H1 (cell line): ENCODE results near the gene ELMOD1. TPM values are rescaled to one million over a fixed set of nuclear protein-coding genes. Genes with fewer than 3 reads are reported as not detected.

ENCODE experiments used
- CTCF ChIA-PET: fragments of 300-600 bp; sonication (Branson Sonifier 250); formaldehyde crosslinking; loops from one replicate; lab custom pipeline; 2021; ENCODE audit not compliant: partially characterized antibody; lab: Charles Lee
- POLR2A ChIA-PET: fragments of 300-600 bp; sonication (Branson Sonifier 250); formaldehyde crosslinking; loops from one replicate; lab custom pipeline; 2021; ENCODE audit warnings: inconsistent platforms; ENCODE audit not compliant: partially characterized antibody; lab: Charles Lee
- DNase-seq, 2 experiments: peaks; one replicate each; pipeline versions ENCODE4 v3.0.0 to v3.0.0-alpha.2; 2010 to 2022; ENCODE audit warnings: low spot score in 2 of 2, low read depth in 1 of 2, mixed read lengths in 1 of 2
- FAIRE-seq: peaks from 2 replicates; lab custom pipeline; 2011; peaks lifted over from hg19 to GRCh38; lab: Jason Lieb, UNC
- H2AFZ ChIP-seq: 2 replicates; pipeline ENCODE4 v1.8.1; 2012; ENCODE audit warnings: low read length, inconsistent platforms
- H2AK5ac ChIP-seq: 2 replicates; pipeline ENCODE4 v1.6.1; 2013; ENCODE audit warnings: low read depth, low read length
- H2BK120ac ChIP-seq: replicated peaks from 2 replicates; pipeline ENCODE3; 2013; ENCODE audit warnings: low read depth, low read length, inconsistent platforms
- H2BK12ac ChIP-seq: 2 replicates; pipeline ENCODE4 v1.6.1; 2013; ENCODE audit warnings: low read depth, low read length
- H2BK15ac ChIP-seq: 2 replicates; pipeline ENCODE4 v1.6.1; 2013; ENCODE audit warnings: low read length
- H2BK20ac ChIP-seq: 2 replicates; pipeline ENCODE4 v1.6.1; 2013; ENCODE audit warnings: low read length
- H2BK5ac ChIP-seq: 2 replicates; pipeline ENCODE4 v1.6.1; 2013; ENCODE audit warnings: low read depth, low read length
- H3K14ac ChIP-seq: 2 replicates; pipeline ENCODE4 v1.6.1; 2013; ENCODE audit warnings: inconsistent platforms; ENCODE audit not compliant: insufficient read length
- H3K18ac ChIP-seq: 2 replicates; pipeline ENCODE4 v1.6.1; 2013; ENCODE audit warnings: low read length; ENCODE audit errors: extremely low read depth
- H3K23ac ChIP-seq: 2 replicates; pipeline ENCODE4 v1.6.1; 2013; ENCODE audit warnings: inconsistent platforms; ENCODE audit not compliant: insufficient read length
- H3K23me2 ChIP-seq: 2 replicates; pipeline ENCODE4 v1.6.1; 2013; ENCODE audit warnings: low read depth, low read length
- H3K27ac ChIP-seq: 2 replicates; pipeline ENCODE4 v1.6.1; 2011; ENCODE audit warnings: low read depth, low read length, inconsistent platforms
- H3K27me3 ChIP-seq, 4 experiments: replicated peaks in 1 of 4; 1 replicate in 1 of 4; 2 replicates in 3 of 4; pipeline versions ENCODE4 v1.6.1 to v1.8.1; 2011 to 2013; ENCODE audit warnings: low read length in 3 of 4, mild to moderate bottlenecking in 3 of 4, inconsistent platforms in 2 of 4, mixed read lengths in 2 of 4, moderate library complexity in 1 of 4; ENCODE audit not compliant: control insufficient read depth in 3 of 4, insufficient read depth in 3 of 4; ENCODE audit errors: extremely low read depth in 1 of 4
- H3K36me3 ChIP-seq, 4 experiments: 2 replicates each; pipeline versions ENCODE4 v1.6.1 to v1.8.1; 2011 to 2013; ENCODE audit warnings: mild to moderate bottlenecking in 4 of 4, low read length in 3 of 4, moderate library complexity in 2 of 4, control low read depth in 1 of 4, inconsistent platforms in 1 of 4; ENCODE audit not compliant: insufficient read depth in 4 of 4, control insufficient read depth in 2 of 4
- H3K4ac ChIP-seq: replicated peaks from 2 replicates; pipeline ENCODE3; 2013; ENCODE audit warnings: low read length, low read depth, mixed read lengths, inconsistent platforms; ENCODE audit not compliant: insufficient read length
- H3K4me1 ChIP-seq, 4 experiments: replicated peaks in 1 of 4; 1 replicate in 1 of 4; 2 replicates in 3 of 4; pipeline versions ENCODE4 v1.6.1 to v1.8.1; 2011 to 2013; ENCODE audit warnings: low read length in 3 of 4, inconsistent platforms in 2 of 4, mixed read lengths in 1 of 4; ENCODE audit not compliant: insufficient read depth in 4 of 4, control insufficient read depth in 3 of 4
- H3K4me2 ChIP-seq, 2 experiments: 2 replicates each; pipeline versions ENCODE4 v1.6.1 to v1.8.1; 2011 to 2013; ENCODE audit warnings: low read depth in 2 of 2, low read length in 2 of 2, control low read depth in 1 of 2, inconsistent platforms in 1 of 2, mild to moderate bottlenecking in 1 of 2; ENCODE audit not compliant: insufficient read depth in 1 of 2
- H3K4me3 ChIP-seq, 4 experiments: fragments of 200-600, 300-600 bp in 1 of 4; sonication (generic), shearing (Covaris generic), sonication (Bioruptor Twin) in 1 of 4; 2 replicates each; pipeline versions ENCODE4 v1.5.1 to v1.8.1; 2011 to 2016; ENCODE audit warnings: low read length in 4 of 4, low read depth in 3 of 4, control low read depth in 2 of 4, inconsistent platforms in 2 of 4, mild to moderate bottlenecking in 2 of 4, mixed read lengths in 1 of 4, moderate library complexity in 1 of 4; ENCODE audit not compliant: insufficient read depth in 2 of 4; ENCODE audit errors: extremely low read depth in 1 of 4
- H3K56ac ChIP-seq: replicated peaks from 2 replicates; pipeline ENCODE3; 2013; ENCODE audit warnings: low read depth, mild to moderate bottlenecking, mixed read lengths, low read length, inconsistent platforms; ENCODE audit not compliant: insufficient read length
- H3K79me1 ChIP-seq: 2 replicates; pipeline ENCODE4 v1.6.1; 2013; ENCODE audit warnings: low read depth, low read length, control low read depth
- H3K79me2 ChIP-seq, 2 experiments: 2 replicates each; pipeline versions ENCODE4 v1.6.1 to v1.8.1; 2012 to 2013; ENCODE audit warnings: low read length in 2 of 2, mild to moderate bottlenecking in 2 of 2, inconsistent platforms in 1 of 2; ENCODE audit not compliant: insufficient read depth in 2 of 2, control insufficient read depth in 1 of 2
- H3K9ac ChIP-seq, 4 experiments: replicated peaks in 1 of 4; 1 replicate in 1 of 4; 2 replicates in 3 of 4; pipeline versions ENCODE4 v1.6.1 to v1.8.1; 2011 to 2013; ENCODE audit warnings: low read depth in 3 of 4, low read length in 3 of 4, control low read depth in 2 of 4, mild to moderate bottlenecking in 2 of 4, moderate library complexity in 2 of 4, inconsistent platforms in 1 of 4; ENCODE audit errors: extremely low read depth in 1 of 4
- H3K9me3 ChIP-seq, 2 experiments: 2 replicates each; pipeline versions ENCODE4 v1.6.1 to v1.8.1; 2012 to 2013; ENCODE audit warnings: mild to moderate bottlenecking in 2 of 2, moderate library complexity in 2 of 2, control low read depth in 1 of 2, inconsistent platforms in 1 of 2, low read depth in 1 of 2, low read length in 1 of 2, mixed read lengths in 1 of 2; ENCODE audit not compliant: insufficient read depth in 2 of 2
- H4K20me1 ChIP-seq, 2 experiments: replicated peaks in 1 of 2; 2 replicates each; pipeline versions ENCODE3 to v1.8.1; 2011 to 2013; ENCODE audit warnings: inconsistent platforms in 2 of 2, low read length in 2 of 2, mild to moderate bottlenecking in 1 of 2; ENCODE audit not compliant: insufficient read depth in 2 of 2, control insufficient read depth in 1 of 2
- H4K5ac ChIP-seq: 2 replicates; pipeline ENCODE4 v1.6.1; 2013; ENCODE audit warnings: low read length, low read depth, mixed read lengths, inconsistent platforms; ENCODE audit not compliant: insufficient read length
- H4K8ac ChIP-seq: 2 replicates; pipeline ENCODE4 v1.8.0; 2013; ENCODE audit warnings: mild to moderate bottlenecking, moderate library complexity, low read length, inconsistent platforms; ENCODE audit not compliant: insufficient read depth; ENCODE audit errors: extremely low read depth
- H4K91ac ChIP-seq: replicated peaks from 2 replicates; pipeline ENCODE3; 2013; ENCODE audit warnings: low read length, mixed read lengths, inconsistent platforms; ENCODE audit not compliant: insufficient read length
- ASH2L ChIP-seq: fragments of 200-600, 300-600 bp; sonication (generic); IDR thresholded peaks from one replicate; pipeline ENCODE4 v1.7.1; 2017; ENCODE audit warnings: low read length
- WGBS, 2 experiments: shearing (Covaris generic) in 1 of 2; methylation state at CpG; one replicate each; pipeline versions ENCODE4 v1.1.6 to v1.1.7; 2013 to 2015; ENCODE audit warnings: low lambda C conversion rate in 2 of 2, mixed read lengths in 2 of 2, inconsistent platforms in 1 of 2, low coverage in 1 of 2, missing lambda C conversion rate in 1 of 2; ENCODE audit not compliant: insufficient replicate concordance in 2 of 2, insufficient coverage in 1 of 2, insufficient read length in 1 of 2; ENCODE audit errors: extremely low coverage in 1 of 2, missing lambda C conversion rate in 1 of 2; 5-methylcytosine and 5-hydroxymethylcytosine counted together
- polyA plus RNA-seq, 7 experiments: library from polyadenylated mRNA; depleted of rRNA in 3 of 7; stranded (reverse) in 5 of 7; unstranded in 2 of 7; fragments of >200 nt in 5 of 7; fragments of 200-250 nt in 2 of 7; gene quantifications; 1 replicate in 5 of 7; 2 replicates in 1 of 7; 4 replicates in 1 of 7; pipeline versions ENCODE4 v1.2.1 to v1.2.3, GENCODE V29; 2011 to 2013; ENCODE audit warnings: missing spikeins in 2 of 7, mixed read lengths in 2 of 7
- total RNA-seq: library from RNA; stranded (reverse); fragmentation: NEBNext Ultra II Directional; extraction: Animal tissue kit (Norgen Biotek cat#: 25700); gene quantifications from 2 replicates; pipeline ENCODE4 v1.2.1, GENCODE V29; 2021

Gene ELMOD1
- total and polyA plus RNA-seq, 2 of the 8 experiments (the other 6 are each of a cell fraction or from before 2014, with no cell fraction given) = 0.47 to 1.6 TPM

GRCh38 chr11:107566569-107566968 lies 24.4 kb upstream of the ELMOD1 start:
- no peak overlapping the region for H4K5ac ChIP-seq
- H3K79me2 ChIP-seq = peaks cover 0 to 33% of the 10 kb centered on the region in 2 experiments; a peak in 1 of 4 replicates
- no peak overlapping the region for H4K91ac ChIP-seq
- no peak overlapping the region for H3K56ac ChIP-seq
- H3K4me1 ChIP-seq = peaks cover 0 to 6% (median 2%) of the 10 kb centered on the region in 4 experiments; a peak in 3 of 7 replicates
- H4K20me1 ChIP-seq = no peaks in the 10 kb centered on the region
- H2BK5ac ChIP-seq = no peak overlapping the region
- peak overlapping the region; percentile 23; the same call in 1 of the 2 replicates for H2BK15ac ChIP-seq
- H2BK12ac ChIP-seq = no peak overlapping the region
- H3K23me2 ChIP-seq = peaks cover 11% of the 10 kb centered on the region
- ChIA-PET CTCF (interaction anchor here (0.7 to 25.0 kb wide), 14 partner anchors 9 to 233 kb away, joined by 3 to 398 read pairs (median 4); no protein-coding TSS in a partner anchor), POLR2A (interaction anchor here (2.0 kb wide), 1 partner anchor 122 kb away, joined by 4 read pairs; no protein-coding TSS in a partner anchor)
- no peak overlapping the region for H3K4ac ChIP-seq
- H2BK20ac ChIP-seq = no peak overlapping the region
- H3K14ac ChIP-seq = no peak overlapping the region
- DNase-seq = no peak
- no peaks in the 10 kb centered on the region for H3K36me3 ChIP-seq
- H3K9ac ChIP-seq = no peak overlapping the region
- no peak overlapping the region for H3K23ac ChIP-seq
- H2BK120ac ChIP-seq = no peak overlapping the region
- H3K27ac ChIP-seq = no peak overlapping the region
- H3K27me3 ChIP-seq = no peaks in the 10 kb centered on the region
- no peaks in the 10 kb centered on the region for H3K9me3 ChIP-seq
- 52% methylated on average over 2 of the region's 2 CpGs; no CpG with 5 or more reads in 1 of the 2 experiments for WGBS, 2 experiments
- no peak overlapping the region for H2AK5ac ChIP-seq
- H3K79me1 ChIP-seq = no peaks in the 10 kb centered on the region
- no peak for FAIRE-seq
- H3K18ac ChIP-seq = no peak overlapping the region
- H4K8ac ChIP-seq = no peak overlapping the region
- H3K4me2 ChIP-seq = peak overlapping the region in 1 of 2 experiments; percentile 70; a peak in 3 of 4 replicates
- H2AFZ ChIP-seq = peak overlapping the region; percentile 68; the same call in 1 of the 2 replicates
- 0 out of 8 replicates have a peak overlapping the region, but pooled peaks of 1 of the 4 experiments have one; percentile 90 for H3K4me3 ChIP-seq
- TF ChIP-seq ASH2L = no peak
